A549 (cell line): Measurements from ENCODE around the gene NTRK1. TPM values are rescaled to one million over a fixed set of nuclear protein-coding genes. Genes with fewer than 3 reads are reported as not detected.
A peak's percentile ranks its signal among the peaks of the same experiment; 100 is the strongest.

Experiments
- ATAC-seq, 2 experiments: fragments of 200-7000 bp in 1 of 2; fragments of >200 bp in 1 of 2; cut with Nextera tagmentation in 1 of 2; cut with Tn5 transposase in 1 of 2; 3 replicates each; pipeline versions ENCODE4 v1.8.0 to v1.9.1; 2018 to 2020; ENCODE audit warnings: mild to moderate bottlenecking in 1 of 2, moderate library complexity in 1 of 2
- CTCF ChIA-PET: fragments of 300-600 bp; sonication (Branson Sonifier 250); formaldehyde crosslinking; extraction: SDS; loops from one replicate; lab custom pipeline; 2021; ENCODE audit warnings: antibody characterized with exemption, inconsistent platforms; lab: Yijun Ruan, JAX
- POLR2A ChIA-PET: fragments of 350-600 bp; formaldehyde crosslinking; extraction: SDS; loops from one replicate; lab custom pipeline; 2021; ENCODE audit warnings: antibody characterized with exemption, inconsistent platforms; lab: Yijun Ruan, JAX
- DNase-seq, 2 experiments: peaks; one replicate each; pipeline versions ENCODE4 v3.0.0 to v3.0.0-alpha.2; 2011 to 2016; ENCODE audit warnings: low read depth in 1 of 2, low spot score in 1 of 2
- FAIRE-seq: peaks from 2 replicates; lab custom pipeline; 2011; peaks lifted over from hg19 to GRCh38; lab: Jason Lieb, UNC
- H3K27ac ChIP-seq, 2 experiments: fragments of >200 bp; sonication (Bioruptor Twin); formaldehyde crosslinking; 3 replicates each; pipeline ENCODE4 v1.5.1; 2016 to 2017
- H3K4me1 ChIP-seq: fragments of >200 bp; sonication (Bioruptor Twin); formaldehyde crosslinking; 3 replicates; pipeline ENCODE4 v1.6.1; 2016
- H3K4me2 ChIP-seq: fragments of >200 bp; sonication (Bioruptor Twin); formaldehyde crosslinking; 3 replicates; pipeline ENCODE4 v1.6.1; 2016
- H3K4me3 ChIP-seq: fragments of >200 bp; sonication (Bioruptor Twin); formaldehyde crosslinking; 3 replicates; pipeline ENCODE4 v1.5.1; 2016
- H3K9me3 ChIP-seq: fragments of >200 bp; sonication (Bioruptor Twin); formaldehyde crosslinking; 3 replicates; pipeline ENCODE4 v1.6.1; 2016
- CTCF ChIP-seq: fragments of >200 bp; sonication (Bioruptor Twin); formaldehyde crosslinking; IDR thresholded peaks from 3 replicates; pipeline ENCODE4 v1.5.1; 2016
- E2F6 ChIP-seq: IDR thresholded peaks from 2 replicates; pipeline ENCODE4 v1.6.1; 2012; ENCODE audit warnings: low read depth, borderline replicate concordance
- EHMT2 ChIP-seq: fragments of 200-600 bp; sonication (generic); IDR thresholded peaks from 2 replicates; pipeline ENCODE4 v1.6.1; 2016; ENCODE audit warnings: antibody characterized with exemption, low read depth, mild to moderate bottlenecking, moderate library complexity
- ELK1 ChIP-seq: fragments of 150-350 bp; IDR thresholded peaks from 2 replicates; pipeline ENCODE4 v1.6.1; 2014; ENCODE audit warnings: low read depth, mild to moderate bottlenecking, low read length
- FOSL2 ChIP-seq, 2 experiments: fragments of 450-650 bp in 1 of 2; fragments of >200 bp in 1 of 2; sonication (Bioruptor Twin) in 1 of 2; formaldehyde crosslinking; IDR thresholded peaks; 2 replicates each; pipeline versions ENCODE4 v1.5.0 to v1.6.1; 2016 to 2020; ENCODE audit warnings: mild to moderate bottlenecking in 1 of 2, moderate library complexity in 1 of 2
- HES2 ChIP-seq: fragments of >200 bp; sonication (Bioruptor Twin); formaldehyde crosslinking; IDR thresholded peaks from 2 replicates; pipeline ENCODE4 v1.6.1; 2016
- JUN ChIP-seq, 2 experiments: fragments of >200 bp; sonication (Bioruptor Twin); formaldehyde crosslinking; IDR thresholded peaks; 2 replicates in 1 of 2; 3 replicates in 1 of 2; pipeline ENCODE4 v1.6.1; 2016 to 2017
- JUNB ChIP-seq: fragments of >200 bp; sonication (Bioruptor Twin); formaldehyde crosslinking; IDR thresholded peaks from 2 replicates; pipeline ENCODE4 v1.6.1; 2016
- MAX ChIP-seq: IDR thresholded peaks from 2 replicates; pipeline ENCODE4 v1.6.1; 2012
- MYC ChIP-seq: IDR thresholded peaks from 2 replicates; pipeline ENCODE4 v1.6.1; 2012; ENCODE audit warnings: mild to moderate bottlenecking, inconsistent platforms, low read length, improper control_type of control experiment, borderline replicate concordance
- NFE2L2 ChIP-seq: fragments of 150-350 bp; conservative IDR thresholded peaks from 2 replicates; pipeline ENCODE4 v1.6.1; 2014; ENCODE audit warnings: low read length
- PBX3 ChIP-seq: IDR thresholded peaks from 2 replicates; pipeline ENCODE4 v1.6.1; 2012
- RAD21 ChIP-seq, 2 experiments: fragments of >200 bp in 1 of 2; sonication (Bioruptor Twin) in 1 of 2; formaldehyde crosslinking in 1 of 2; IDR thresholded peaks in 1 of 2; conservative IDR thresholded peaks in 1 of 2; 2 replicates in 1 of 2; 3 replicates in 1 of 2; pipeline ENCODE4 v1.6.1; 2012 to 2018; ENCODE audit warnings: inconsistent platforms in 1 of 2
- RCOR1 ChIP-seq: fragments of 150-350 bp; IDR thresholded peaks from 2 replicates; pipeline ENCODE4 v1.6.1; 2014; ENCODE audit warnings: antibody characterized with exemption, low read length, low read depth
- SMC3 ChIP-seq: fragments of >200 bp; sonication (Bioruptor Twin); formaldehyde crosslinking; IDR thresholded peaks from 3 replicates; pipeline ENCODE4 v1.6.1; 2018; ENCODE audit warnings: inconsistent platforms
- TFCP2L1 ChIP-seq: fragments of 250-450 bp; sonication (Bioruptor Pico); IDR thresholded peaks from 2 replicates; pipeline ENCODE4 v1.5.0; 2021; ENCODE audit warnings: mild to moderate bottlenecking
- USF2 ChIP-seq: fragments of 450-650 bp; IDR thresholded peaks from 2 replicates; pipeline ENCODE4 v1.6.1; 2014; ENCODE audit warnings: antibody characterized with exemption
- WGBS: methylation state at CpG from one replicate; pipeline ENCODE4 v1.1.6; 2017; ENCODE audit errors: missing lambda C conversion rate; 5-methylcytosine and 5-hydroxymethylcytosine counted together
- polyA plus RNA-seq, 4 experiments: library from polyadenylated mRNA; depleted of rRNA in 3 of 4; stranded (reverse); fragments of >200 nt; fragmentation: RNase III in 1 of 4; extraction: RNeasy Plus Mini Kit Qiagen cat#74134 plus additional on column Dnase treatment in 1 of 4; gene quantifications; 2 replicates in 3 of 4; 3 replicates in 1 of 4; pipeline ENCODE4 v1.2.3, GENCODE V29; 2011 to 2017

NTRK1 gene
- polyA plus RNA-seq, 2 of the 4 experiments (the other 2 are of a cell fraction), result 0.05 to 0.18 TPM

GRCh38 chr1:156897078-156897825, 36.6 kb downstream of the NTRK1 start:
- Histone ChIP-seq H3K4me1 (peaks cover 70% of the 10 kb centered on the region), H3K4me2 (peak overlapping the region; percentile 86), H3K4me3 (peak overlapping the region; percentile 1), H3K27ac (peak overlapping the region; percentile 88 to 93), H3K9me3 (no peaks in the 10 kb centered on the region)
- ATAC-seq (peak; percentile 47 to 68), DNase-seq (peak; percentile 63 to 75), FAIRE-seq (no peak)
- ChIA-PET CTCF (interaction anchor here (1.0 to 8.6 kb wide), 8 partner anchors 12 to 59 kb away, joined by 3 to 84 read pairs (median 11); partner anchors contain the start of genes INSRR, LRRC71 and NTRK1), POLR2A (interaction anchor here (0.8 to 1.4 kb wide), 5 partner anchors 13 to 169 kb away, joined by 3 to 4 read pairs (median 3); partner anchors contain the start of genes ISG20L2 and METTL25B)
- 0 out of 2 replicates have a peak, but pooled peaks have one; percentile 19 for TF ChIP-seq PBX3
- TF ChIP-seq E2F6, result peak; percentile 37; the same call in 1 of the 2 replicates
- no peak for TF ChIP-seq SMC3
- TF ChIP-seq FOSL2 (IDR thresholded peaks at IDR 0.05), result 0 out of 2 replicates have a peak, but pooled peaks have one; percentile 23
- TF ChIP-seq FOSL2 (CRISPR knock-in tag; IDR thresholded peaks at IDR 0.05), result peak; percentile 58
- TF ChIP-seq MYC, result 0 out of 2 replicates have a peak, but pooled peaks have one; percentile 4
- TF ChIP-seq JUN (IDR thresholded peaks at IDR 0.05), result peak in 1 of 2 experiments; percentile 33; a peak in 2 of 5 replicates
- no peak for TF ChIP-seq TFCP2L1 (CRISPR knock-in tag)
- WGBS, result 44% methylated on average over 14 of the region's 14 CpGs

- TF ChIP-seq E2F6 (peak; percentile 69; the same call in 1 of the 2 replicates), MAX (peak; percentile 32; the same call in 1 of the 2 replicates), JUN (IDR thresholded peaks at IDR 0.05) (no peak), USF2 (no peak)
- ATAC-seq (peak in 1 of 2 experiments; percentile 3; a peak in 2 of 6 replicates), DNase-seq (peak in 1 of 2 experiments; percentile 38), FAIRE-seq (no peak)
- CTCF ChIA-PET, result interaction anchor here (0.9 to 8.6 kb wide), 6 partner anchors 24 to 272 kb away, joined by 3 to 84 read pairs (median 16); partner anchors contain the start of genes INSRR, LRRC71 and NTRK1
- POLR2A ChIA-PET, result interaction anchor here (0.7 kb wide), 1 partner anchor 13 kb away, joined by 3 read pairs; no protein-coding TSS in a partner anchor
- H3K4me1 ChIP-seq, result peaks cover 70% of the 10 kb centered on the region
- peak overlapping the region; percentile 88 to 93 for H3K27ac ChIP-seq
- H3K9me3 ChIP-seq, result no peaks in the 10 kb centered on the region
- no peak overlapping the region for H3K4me3 ChIP-seq
- peak overlapping the region; percentile 86 for H3K4me2 ChIP-seq
- WGBS, result 38% methylated on average over 7 of the region's 13 CpGs
Observed at GRCh38 chr1:156898161-156898566, 37.5 kb downstream of the NTRK1 start.

- Histone ChIP-seq H3K27ac (peak overlapping the region; percentile 88 to 93), H3K4me2 (peak overlapping the region; percentile 86), H3K4me1 (peaks cover 65% of the 10 kb centered on the region), H3K4me3 (no peak overlapping the region), H3K9me3 (no peaks in the 10 kb centered on the region)
- DNase-seq (no peak), ATAC-seq (no peak), FAIRE-seq (no peak)
- ChIA-PET POLR2A (no interaction called here), CTCF (interaction anchor here (1.3 to 8.6 kb wide), 6 partner anchors 18 to 101 kb away, joined by 3 to 84 read pairs (median 16); partner anchors contain the start of genes INSRR, LRRC71 and NTRK1)
- 88% methylated on average over 12 of the region's 12 CpGs for WGBS
- no peak for TF ChIP-seq HES2
- TF ChIP-seq JUNB, result no peak
- no peak for TF ChIP-seq NFE2L2
- no peak for TF ChIP-seq EHMT2
- TF ChIP-seq RCOR1, result no peak
- TF ChIP-seq CTCF, result no peak
- no peak for TF ChIP-seq ELK1
- no peak for TF ChIP-seq RAD21 (conservative IDR thresholded peaks at IDR 0.05 in 1 of 2, IDR thresholded peaks at IDR 0.05 in 1 of 2)
Observed at GRCh38 chr1:156898971-156899664, 38.5 kb downstream of the NTRK1 start.
